Kidney epithelial cell (primary cell): Measurements from ENCODE around the gene CUBN. TPM values are rescaled to one million over a fixed set of nuclear protein-coding genes. Genes with fewer than 3 reads are reported as not detected.

Experiments
- DNase-seq: peaks from one replicate; pipeline ENCODE4 v3.0.0-alpha.2; 2010; ENCODE audit warnings: low read depth
- H3K27me3 ChIP-seq: 2 replicates; pipeline ENCODE4 v1.6.0; 2011; ENCODE audit warnings: low read length; ENCODE audit not compliant: control insufficient read depth, insufficient read depth
- H3K36me3 ChIP-seq: 2 replicates; pipeline ENCODE4 v1.5.1; 2011; ENCODE audit warnings: low read length; ENCODE audit not compliant: control insufficient read depth, insufficient read depth
- H3K4me3 ChIP-seq: 2 replicates; pipeline ENCODE4 v1.5.1; 2011; ENCODE audit warnings: low read depth, mild to moderate bottlenecking, control low read depth, low read length
- total RNA-seq: library from RNA; depleted of rRNA; stranded (reverse); fragments of >200 nt; gene quantifications from 2 replicates; pipeline ENCODE4 v1.2.3, GENCODE V29; 2015
- TF ChIP-seq, protein P1 (sequence below): IDR thresholded peaks from 2 replicates; pipeline ENCODE4 v1.5.1; 2011; ENCODE audit warnings: mild to moderate bottlenecking, moderate library complexity, low read length, control low read depth, inconsistent platforms; ENCODE audit not compliant: insufficient read depth, poor library complexity, severe bottlenecking

Gene CUBN
- total RNA-seq, 1 donor from 2014 or later = 1.3 TPM

DNA sequence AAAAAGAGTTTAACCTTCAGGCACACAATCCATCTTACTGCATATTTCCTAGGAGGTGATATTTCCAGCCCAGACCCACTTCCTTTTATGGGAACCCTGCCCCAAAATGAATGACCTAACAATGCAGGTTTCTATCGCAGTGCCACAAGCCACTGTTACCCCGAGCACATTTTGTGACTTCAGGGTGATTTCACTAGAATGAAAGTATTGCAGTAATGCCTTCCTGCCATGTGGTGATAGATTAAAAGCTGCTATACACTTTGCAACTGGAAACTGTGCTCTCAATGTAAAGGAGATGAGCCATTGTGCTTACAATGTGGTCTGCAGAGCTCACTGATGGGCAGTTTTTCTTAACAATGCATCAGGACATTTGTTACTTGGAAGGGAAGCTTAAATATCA, 221.9 kb downstream of the CUBN start:
- no peak for DNase-seq
- Histone ChIP-seq H3K36me3 (no peaks in the 10 kb centered on the region), H3K27me3 (no peaks in the 10 kb centered on the region), H3K4me3 (no peak overlapping the region)
- TF ChIP-seq, protein P1, sequence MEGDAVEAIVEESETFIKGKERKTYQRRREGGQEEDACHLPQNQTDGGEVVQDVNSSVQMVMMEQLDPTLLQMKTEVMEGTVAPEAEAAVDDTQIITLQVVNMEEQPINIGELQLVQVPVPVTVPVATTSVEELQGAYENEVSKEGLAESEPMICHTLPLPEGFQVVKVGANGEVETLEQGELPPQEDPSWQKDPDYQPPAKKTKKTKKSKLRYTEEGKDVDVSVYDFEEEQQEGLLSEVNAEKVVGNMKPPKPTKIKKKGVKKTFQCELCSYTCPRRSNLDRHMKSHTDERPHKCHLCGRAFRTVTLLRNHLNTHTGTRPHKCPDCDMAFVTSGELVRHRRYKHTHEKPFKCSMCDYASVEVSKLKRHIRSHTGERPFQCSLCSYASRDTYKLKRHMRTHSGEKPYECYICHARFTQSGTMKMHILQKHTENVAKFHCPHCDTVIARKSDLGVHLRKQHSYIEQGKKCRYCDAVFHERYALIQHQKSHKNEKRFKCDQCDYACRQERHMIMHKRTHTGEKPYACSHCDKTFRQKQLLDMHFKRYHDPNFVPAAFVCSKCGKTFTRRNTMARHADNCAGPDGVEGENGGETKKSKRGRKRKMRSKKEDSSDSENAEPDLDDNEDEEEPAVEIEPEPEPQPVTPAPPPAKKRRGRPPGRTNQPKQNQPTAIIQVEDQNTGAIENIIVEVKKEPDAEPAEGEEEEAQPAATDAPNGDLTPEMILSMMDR = no peak

DNA sequence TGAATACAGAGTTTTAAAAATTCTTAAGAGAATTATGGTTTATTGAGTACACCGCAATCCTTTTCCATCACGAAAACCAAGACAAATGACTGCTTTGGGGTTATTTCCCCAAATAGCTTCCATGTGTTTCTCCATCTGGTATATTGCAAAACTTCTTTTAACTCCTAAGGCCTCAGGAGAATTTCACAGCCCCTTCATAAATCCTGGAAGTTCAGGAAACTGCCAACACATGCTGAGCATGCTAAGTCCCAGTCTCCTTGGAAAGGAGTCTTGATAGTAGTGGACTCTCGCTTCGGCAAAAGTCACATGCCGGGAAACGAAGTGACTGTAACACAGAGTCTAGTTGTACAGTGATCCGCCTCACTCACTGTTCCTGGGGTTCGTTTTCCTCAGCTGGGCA, 224.3 kb downstream of the CUBN start:
- Histone ChIP-seq H3K27me3 (no peaks in the 10 kb centered on the region), H3K36me3 (no peaks in the 10 kb centered on the region), H3K4me3 (no peak overlapping the region)
- DNase-seq = no peak
- TF ChIP-seq, protein P1 = no peak

DNA sequence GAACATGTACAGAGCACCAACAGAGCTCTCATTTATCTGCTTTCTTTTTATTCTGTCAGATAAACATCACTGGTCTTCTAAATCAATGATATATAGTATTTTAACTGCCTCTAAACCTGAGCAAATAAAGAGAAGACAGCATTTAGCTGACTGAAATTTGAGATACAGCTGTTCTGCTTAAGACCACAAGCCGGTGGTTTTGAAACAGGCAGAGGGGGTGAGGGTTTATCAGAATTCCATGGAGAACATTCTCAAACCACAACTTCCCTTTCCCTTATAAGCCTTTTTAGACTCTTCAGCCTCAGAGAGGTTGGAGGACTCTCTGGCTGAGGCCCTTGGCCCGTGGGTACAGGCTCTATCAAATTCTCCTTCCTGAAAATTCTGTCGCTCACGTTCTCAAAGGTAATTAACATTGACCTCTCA, 225.0 kb downstream of the CUBN start:
- no peak overlapping the region for H3K4me3 ChIP-seq
- H3K27me3 ChIP-seq = no peaks in the 10 kb centered on the region
- no peaks in the 10 kb centered on the region for H3K36me3 ChIP-seq
- no peak for DNase-seq
- TF ChIP-seq, protein P1 = no peak

DNA sequence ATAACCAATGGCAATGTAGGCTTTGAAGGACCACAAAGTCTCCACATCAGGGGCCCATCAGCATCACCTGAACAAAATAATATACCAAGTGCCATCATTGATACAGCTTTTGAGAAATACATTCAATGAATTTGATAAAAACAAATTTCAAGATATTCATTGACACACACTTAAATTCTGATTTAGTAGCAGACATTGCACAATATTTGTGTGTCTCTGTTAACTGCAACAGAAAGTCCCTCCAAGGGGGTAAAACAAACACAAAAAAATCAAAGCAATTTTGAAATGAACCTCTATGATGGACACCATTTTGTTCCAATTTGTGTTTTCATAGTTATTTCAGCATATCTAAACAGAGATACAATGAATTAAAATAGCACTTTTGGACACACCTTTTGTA, 225.6 kb downstream of the CUBN start:
- no peak for DNase-seq
- no peaks in the 10 kb centered on the region for H3K27me3 ChIP-seq
- TF ChIP-seq, protein P1 = no peak
- no peaks in the 10 kb centered on the region for H3K36me3 ChIP-seq
- H3K4me3 ChIP-seq = no peak overlapping the region

DNA sequence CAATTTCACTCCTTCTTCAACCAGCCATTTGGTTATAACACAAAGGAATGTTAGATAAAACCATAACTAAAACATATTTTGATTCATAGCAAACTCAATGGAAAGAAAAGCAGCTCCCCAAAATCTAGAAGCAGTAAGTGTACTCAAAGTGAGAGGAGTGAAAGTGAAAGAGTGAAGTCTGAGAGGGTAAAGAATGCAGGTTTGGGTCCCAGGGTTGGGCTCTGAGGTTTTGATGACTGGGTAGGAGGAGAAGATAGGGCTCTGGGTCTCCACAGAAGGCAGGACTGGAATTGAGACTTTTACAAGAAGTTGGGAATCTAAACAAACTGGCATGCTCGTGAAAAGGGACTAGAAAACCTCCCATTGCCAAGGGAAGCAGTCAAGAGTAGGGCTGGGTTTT, 227.0 kb downstream of the CUBN start:
- TF ChIP-seq, protein P1 = no peak
- H3K4me3 ChIP-seq = no peak overlapping the region
- DNase-seq = no peak
- no peaks in the 10 kb centered on the region for H3K36me3 ChIP-seq
- H3K27me3 ChIP-seq = no peaks in the 10 kb centered on the region

DNA sequence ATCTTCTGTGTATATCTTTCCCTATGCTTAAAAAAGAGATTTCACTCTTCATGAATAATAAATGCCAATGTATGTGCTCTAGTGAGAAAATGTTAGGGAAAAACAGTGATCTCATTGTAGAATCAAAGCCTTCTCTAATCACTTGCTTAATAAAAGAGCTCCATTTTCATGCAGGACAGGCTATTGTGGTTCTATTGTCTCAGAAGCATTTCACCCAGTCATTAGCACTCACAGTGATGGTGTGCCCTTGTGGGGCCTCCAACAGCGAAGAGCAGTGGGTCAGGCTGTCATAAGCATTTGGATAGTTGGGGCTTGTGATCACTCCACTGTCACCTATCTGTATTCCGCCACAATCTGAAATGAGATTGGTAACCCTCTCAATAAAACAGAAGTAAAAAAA, 228.5 kb downstream of the CUBN start:
- no peaks in the 10 kb centered on the region for H3K27me3 ChIP-seq
- H3K36me3 ChIP-seq = no peaks in the 10 kb centered on the region
- no peak overlapping the region for H3K4me3 ChIP-seq
- no peak for DNase-seq
- TF ChIP-seq, protein P1 = no peak
